MCF 10A (cell line): ENCODE data around the gene ABLIM1. TPM values are rescaled to one million over a fixed set of nuclear protein-coding genes. Genes with fewer than 3 reads are reported as not detected.

Experiments
- BruUV-seq: library from RNA; stranded (reverse); fragments of 400-500 nt; replicated peaks from 2 replicates; lab custom pipeline; 2021; lab: Mats Ljungman, UMichigan
- CTCF ChIA-PET: fragments of 300-600 bp; sonication (Branson Sonifier 250); formaldehyde crosslinking; extraction: SDS; loops from one replicate; lab custom pipeline; 2021; ENCODE audit warnings: antibody characterized with exemption, inconsistent platforms; lab: Yijun Ruan, JAX
- POLR2A ChIA-PET: fragments of 300-600, 350-650 bp; sonication (Branson Sonifier 250); formaldehyde crosslinking; extraction: SDS; loops from one replicate; lab custom pipeline; 2020; ENCODE audit warnings: antibody characterized with exemption, inconsistent platforms; lab: Yijun Ruan, JAX
- DNase-seq: peaks from one replicate; pipeline ENCODE4 v3.0.0-alpha.2; 2018; ENCODE audit not compliant: unreplicated experiment
- H3K27ac Mint-ChIP-seq: one replicate; pipeline ENCODE4 v1.8.0; 2022; ENCODE audit warnings: mild to moderate bottlenecking, low read depth, mixed read lengths; ENCODE audit not compliant: unreplicated experiment
- H3K27me3 Mint-ChIP-seq: one replicate; pipeline ENCODE4 v1.8.0; 2022; ENCODE audit warnings: mixed read lengths; ENCODE audit not compliant: insufficient read depth, unreplicated experiment
- H3K36me3 Mint-ChIP-seq: one replicate; pipeline ENCODE4 v1.8.0; 2022; ENCODE audit warnings: mild to moderate bottlenecking, moderate library complexity, mixed read lengths; ENCODE audit not compliant: insufficient read depth, unreplicated experiment
- H3K4me1 Mint-ChIP-seq: one replicate; pipeline ENCODE4 v1.8.0; 2022; ENCODE audit warnings: mixed read lengths; ENCODE audit not compliant: insufficient read depth, unreplicated experiment
- H3K4me3 Mint-ChIP-seq: one replicate; pipeline ENCODE4 v1.8.0; 2022; ENCODE audit warnings: mild to moderate bottlenecking, moderate library complexity, mixed read lengths; ENCODE audit not compliant: unreplicated experiment
- H3K9me3 Mint-ChIP-seq: one replicate; pipeline ENCODE4 v1.8.0; 2022; ENCODE audit warnings: mixed read lengths; ENCODE audit not compliant: unreplicated experiment
- CTCF ChIP-seq: fragments of 200-600 bp; IDR thresholded peaks from one replicate; pipeline ENCODE4 v1.8.0; 2022; ENCODE audit warnings: antibody characterized with exemption, mild to moderate bottlenecking; ENCODE audit not compliant: unreplicated experiment
- intact Hi-C: fragments of 100-400 bp; cut with micrococcal nuclease; formaldehyde crosslinking; loops from 2 replicates; pipeline ENCODE4 v1.14.1; 2022
- total RNA-seq: library from RNA; stranded (reverse); gene quantifications from 2 replicates; pipeline ENCODE4 v1.2.3, GENCODE V29; 2022

The ABLIM1 gene
- total RNA-seq, 1 experiment from 2014 or later = 94.5 TPM

- no peak for TF ChIP-seq CTCF
- Mint-ChIP-seq H3K27ac (no peak overlapping the region), H3K4me3 (no peak overlapping the region)
These were observed 6.1 kb upstream of the ABLIM1 start for GRCh38 chr10:114664127-114664526.

GRCh38 chr10:114663626-114664025 is 5.6 kb upstream of the ABLIM1 start:
- H3K4me1 Mint-ChIP-seq = no peaks in the 10 kb centered on the region
- no peak overlapping the region for H3K27ac Mint-ChIP-seq
- intact Hi-C loops = no loop called here
- H3K36me3 Mint-ChIP-seq = no peaks in the 10 kb centered on the region
- no peak overlapping the region for H3K4me3 Mint-ChIP-seq
- ChIA-PET POLR2A (interaction anchor here (0.6 to 1.8 kb wide), 8 partner anchors 8 to 1590 kb away, joined by 3 to 5 read pairs (median 3); no protein-coding TSS in a partner anchor), CTCF (interaction anchor here (0.6 to 1.1 kb wide), 2 partner anchors 10 to 16 kb away, joined by 3 to 4 read pairs; no protein-coding TSS in a partner anchor)
- no peak for DNase-seq
- peaks cover 6% of the 10 kb centered on the region for H3K9me3 Mint-ChIP-seq
- BruUV-seq = no TSS peak
- no peak for TF ChIP-seq CTCF
- H3K27me3 Mint-ChIP-seq = no peaks in the 10 kb centered on the region

More at GRCh38 chr10:114664127-114664526, 6.1 kb upstream of the ABLIM1 start:
- no peaks in the 10 kb centered on the region for H3K36me3 Mint-ChIP-seq
- peaks cover 6% of the 10 kb centered on the region for H3K9me3 Mint-ChIP-seq
- no TSS peak for BruUV-seq
- no peak for DNase-seq
- intact Hi-C loops = no loop called here
- no peaks in the 10 kb centered on the region for H3K4me1 Mint-ChIP-seq
- H3K27me3 Mint-ChIP-seq = no peaks in the 10 kb centered on the region
- POLR2A ChIA-PET = interaction anchor here (0.6 to 1.8 kb wide), 6 partner anchors 9 to 1591 kb away, joined by 3 to 5 read pairs (median 4); no protein-coding TSS in a partner anchor
- CTCF ChIA-PET = interaction anchor here (0.6 to 1.1 kb wide), 2 partner anchors 10 to 16 kb away, joined by 3 to 4 read pairs; no protein-coding TSS in a partner anchor

- peaks cover 4% of the 10 kb centered on the region for H3K9me3 Mint-ChIP-seq
- TF ChIP-seq CTCF = no peak
- intact Hi-C loops = no loop called here
- no TSS peak for BruUV-seq
- H3K4me1 Mint-ChIP-seq = no peaks in the 10 kb centered on the region
- no peak overlapping the region for H3K4me3 Mint-ChIP-seq
- no peaks in the 10 kb centered on the region for H3K27me3 Mint-ChIP-seq
- DNase-seq = no peak
- ChIA-PET CTCF (interaction anchor here (0.6 to 0.7 kb wide), 2 partner anchors 117 to 192 kb away, joined by 3 read pairs; no protein-coding TSS in a partner anchor), POLR2A (interaction anchor here (0.8 to 1.8 kb wide), 5 partner anchors 8 to 19 kb away, joined by 3 to 5 read pairs (median 5); no protein-coding TSS in a partner anchor)
- H3K27ac Mint-ChIP-seq = no peak overlapping the region
- no peaks in the 10 kb centered on the region for H3K36me3 Mint-ChIP-seq
These were observed 4.7 kb upstream of the ABLIM1 start for GRCh38 chr10:114662646-114663217.

- no peak overlapping the region for H3K27ac Mint-ChIP-seq
- no peaks in the 10 kb centered on the region for H3K4me1 Mint-ChIP-seq
- H3K36me3 Mint-ChIP-seq = no peaks in the 10 kb centered on the region
- no peaks in the 10 kb centered on the region for H3K9me3 Mint-ChIP-seq
- no peak overlapping the region for H3K4me3 Mint-ChIP-seq
- CTCF ChIA-PET = interaction anchor here (0.5 kb wide), 1 partner anchor 16 kb away, joined by 3 read pairs; no protein-coding TSS in a partner anchor
- no peak for TF ChIP-seq CTCF
- H3K27me3 Mint-ChIP-seq = no peaks in the 10 kb centered on the region
- intact Hi-C loops = no loop called here
- POLR2A ChIA-PET = interaction anchor here (0.7 to 1.0 kb wide), 2 partner anchors 14 to 21 kb away, joined by 3 read pairs; no protein-coding TSS in a partner anchor
- no peak for DNase-seq
- no TSS peak for BruUV-seq
These were observed 3.3 kb upstream of the ABLIM1 start for GRCh38 chr10:114661212-114661880.
